ENCODE data around the gene SLC44A2. TPM values are rescaled to one million over a fixed set of nuclear protein-coding genes. Genes with fewer than 3 reads are reported as not detected.

SLC44A2 gene
- total RNA-seq, 2 donors from 2014 or later, result 106 to 240 TPM

DNA sequence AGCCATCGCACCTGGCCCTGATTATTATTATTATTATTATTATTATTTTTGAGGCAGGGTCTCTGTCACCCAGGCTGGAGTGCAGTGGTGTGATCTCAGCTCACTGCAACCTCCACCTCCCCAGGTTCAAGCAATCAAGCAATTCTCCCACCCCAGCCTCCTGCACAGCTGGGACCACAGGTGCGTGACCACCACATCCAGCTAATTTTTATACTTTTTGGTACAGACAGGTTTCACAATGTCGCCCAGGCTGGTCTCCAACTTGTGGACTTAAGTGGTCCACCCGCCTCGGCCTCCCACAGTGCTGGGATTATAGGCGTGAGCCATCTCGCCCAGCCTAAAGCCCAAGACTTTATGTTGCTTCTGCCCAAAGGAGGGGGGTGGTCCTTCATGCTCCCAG, 32.2 kb upstream of the SLC44A2 start:
- no peaks in the 10 kb centered on the region for H3K4me1 ChIP-seq (ENCODE audit: control insufficient read depth, insufficient read depth, low read length)
- no peaks in the 10 kb centered on the region for H3K4me1 Mint-ChIP-seq
- H3K27me3 Mint-ChIP-seq (ENCODE audit: insufficient read depth), result peaks cover 7% of the 10 kb centered on the region
- no peak overlapping the region for H3K4me3 Mint-ChIP-seq
- no peak overlapping the region for H3K27ac ChIP-seq (ENCODE audit: low read depth, low read length)
- no peak overlapping the region for H3K27ac Mint-ChIP-seq
- 92% methylated on average over 5 to 6 of the region's 7 CpGs for WGBS, 2 experiments (ENCODE audit: insufficient coverage in 1 of 2, insufficient read length in 1 of 2)
- H3K36me3 Mint-ChIP-seq (ENCODE audit: low read depth), result no peaks in the 10 kb centered on the region
- no peaks in the 10 kb centered on the region for H3K27me3 ChIP-seq (ENCODE audit: control insufficient read depth, insufficient read depth, low read length, poor library complexity, severe bottlenecking)
- no peaks in the 10 kb centered on the region for H3K9me3 Mint-ChIP-seq
- H3K36me3 ChIP-seq (ENCODE audit: control insufficient read depth, insufficient read depth, low read length), result no peaks in the 10 kb centered on the region
- no peak overlapping the region for H3K4me3 ChIP-seq (ENCODE audit: low read length)
- no peaks in the 10 kb centered on the region for H3K9me3 ChIP-seq (ENCODE audit: control insufficient read depth, low read length)
- no peak overlapping the region for H3K9ac ChIP-seq (ENCODE audit: extremely low read depth, low read length, poor library complexity, severe bottlenecking)
- no peak for DNase-seq
- no peak for TF ChIP-seq CTCF (conservative IDR thresholded peaks at IDR 0.05)

DNA sequence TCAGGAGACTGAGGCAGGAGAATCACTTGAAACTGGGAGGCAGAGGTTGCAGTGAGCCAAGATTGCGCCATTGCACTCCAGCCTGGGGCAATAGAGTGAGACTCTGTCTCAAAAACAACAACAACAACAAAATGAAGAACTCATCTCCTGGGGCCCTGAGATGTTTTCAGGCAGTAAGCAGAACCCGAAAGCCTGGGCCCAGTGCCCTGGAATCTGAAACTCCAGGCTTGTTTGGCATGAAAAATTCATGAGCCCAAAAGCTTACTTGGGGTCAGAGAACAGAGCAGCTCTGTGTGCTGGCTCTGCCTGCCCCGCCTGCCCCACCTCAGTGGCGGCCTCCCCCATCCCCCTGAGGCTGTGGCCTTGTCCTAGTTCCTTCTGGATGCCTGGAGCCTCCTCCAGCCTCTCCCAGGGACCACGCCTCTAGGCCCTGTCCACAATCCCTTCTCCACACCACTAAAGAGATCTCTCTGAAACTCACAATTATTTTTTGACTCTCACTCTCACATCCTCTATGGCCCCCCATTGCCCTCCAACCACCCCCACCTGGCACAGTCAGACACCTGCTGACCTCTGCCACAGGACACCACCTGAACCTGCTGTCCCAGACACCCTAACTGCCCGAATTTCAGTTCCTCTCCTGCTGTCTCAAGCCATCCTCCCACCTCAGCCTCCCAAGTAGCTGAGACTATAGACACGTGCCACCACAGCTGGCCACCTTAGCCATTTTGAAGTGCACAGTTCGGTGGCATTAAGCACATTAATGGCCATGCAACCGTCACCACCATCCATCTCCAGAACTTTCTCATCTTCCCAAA, 31.3 kb upstream of the SLC44A2 start:
- no peaks in the 10 kb centered on the region for H3K9me3 ChIP-seq (ENCODE audit: control insufficient read depth, low read length)
- H3K4me3 ChIP-seq (ENCODE audit: low read length), result no peak overlapping the region
- no peak for DNase-seq
- H3K27me3 Mint-ChIP-seq (ENCODE audit: insufficient read depth), result peaks cover 7% of the 10 kb centered on the region
- no peak overlapping the region for H3K9ac ChIP-seq (ENCODE audit: extremely low read depth, low read length, poor library complexity, severe bottlenecking)
- H3K4me3 Mint-ChIP-seq, result no peak overlapping the region
- H3K27me3 ChIP-seq (ENCODE audit: control insufficient read depth, insufficient read depth, low read length, poor library complexity, severe bottlenecking), result no peaks in the 10 kb centered on the region
- no peak overlapping the region for H3K27ac Mint-ChIP-seq
- no peaks in the 10 kb centered on the region for H3K4me1 ChIP-seq (ENCODE audit: control insufficient read depth, insufficient read depth, low read length)
- H3K36me3 ChIP-seq (ENCODE audit: control insufficient read depth, insufficient read depth, low read length), result no peaks in the 10 kb centered on the region
- H3K27ac ChIP-seq (ENCODE audit: low read depth, low read length), result no peak overlapping the region
- 87 to 90% methylated on average over 7 to 9 of the region's 9 CpGs for WGBS, 2 experiments (ENCODE audit: insufficient coverage in 1 of 2, insufficient read length in 1 of 2)
- H3K9me3 Mint-ChIP-seq, result no peaks in the 10 kb centered on the region
- no peaks in the 10 kb centered on the region for H3K36me3 Mint-ChIP-seq (ENCODE audit: low read depth)
- no peaks in the 10 kb centered on the region for H3K4me1 Mint-ChIP-seq
- no peak for TF ChIP-seq CTCF (conservative IDR thresholded peaks at IDR 0.05)

- no peaks in the 10 kb centered on the region for H3K36me3 Mint-ChIP-seq (ENCODE audit: low read depth)
- no peak for DNase-seq
- no peaks in the 10 kb centered on the region for H3K9me3 ChIP-seq (ENCODE audit: control insufficient read depth, low read length)
- WGBS, 2 experiments (ENCODE audit: insufficient coverage in 1 of 2, insufficient read length in 1 of 2), result 95 to 98% methylated on average over 4 of the region's 5 CpGs
- H3K27me3 ChIP-seq (ENCODE audit: control insufficient read depth, insufficient read depth, low read length, poor library complexity, severe bottlenecking), result no peaks in the 10 kb centered on the region
- no peaks in the 10 kb centered on the region for H3K9me3 Mint-ChIP-seq
- H3K27me3 Mint-ChIP-seq (ENCODE audit: insufficient read depth), result peaks cover 10% of the 10 kb centered on the region
- no peak overlapping the region for H3K9ac ChIP-seq (ENCODE audit: extremely low read depth, low read length, poor library complexity, severe bottlenecking)
- no peak overlapping the region for H3K4me3 ChIP-seq (ENCODE audit: low read length)
- peaks cover 14% of the 10 kb centered on the region for H3K4me1 Mint-ChIP-seq
- H3K4me3 Mint-ChIP-seq, result no peak overlapping the region
- no peak for TF ChIP-seq CTCF (conservative IDR thresholded peaks at IDR 0.05)
- no peak overlapping the region for H3K27ac ChIP-seq (ENCODE audit: low read depth, low read length)
- H3K27ac Mint-ChIP-seq, result no peak overlapping the region
- peaks cover 14% of the 10 kb centered on the region for H3K4me1 ChIP-seq (ENCODE audit: control insufficient read depth, insufficient read depth, low read length)
- no peaks in the 10 kb centered on the region for H3K36me3 ChIP-seq (ENCODE audit: control insufficient read depth, insufficient read depth, low read length)
Measured at GRCh38 chr19:10600149-10600548, 25.2 kb upstream of the SLC44A2 start.
